Kidney epithelial cell (primary cell): ENCODE measurements around the gene CEP350. TPM values are rescaled to one million over a fixed set of nuclear protein-coding genes. Genes with fewer than 3 reads are reported as not detected.

Experiments used
- DNase-seq: peaks from one replicate; pipeline ENCODE4 v3.0.0-alpha.2; 2010; ENCODE audit warnings: low read depth
- H3K27me3 ChIP-seq: 2 replicates; pipeline ENCODE4 v1.6.0; 2011; ENCODE audit warnings: low read length; ENCODE audit not compliant: control insufficient read depth, insufficient read depth
- H3K36me3 ChIP-seq: 2 replicates; pipeline ENCODE4 v1.5.1; 2011; ENCODE audit warnings: low read length; ENCODE audit not compliant: control insufficient read depth, insufficient read depth
- H3K4me3 ChIP-seq: 2 replicates; pipeline ENCODE4 v1.5.1; 2011; ENCODE audit warnings: low read depth, mild to moderate bottlenecking, control low read depth, low read length
- CTCF ChIP-seq: IDR thresholded peaks from 2 replicates; pipeline ENCODE4 v1.5.1; 2011; ENCODE audit warnings: mild to moderate bottlenecking, moderate library complexity, low read length, control low read depth, inconsistent platforms; ENCODE audit not compliant: insufficient read depth, poor library complexity, severe bottlenecking
- total RNA-seq: library from RNA; depleted of rRNA; stranded (reverse); fragments of >200 nt; gene quantifications from 2 replicates; pipeline ENCODE4 v1.2.3, GENCODE V29; 2015

CEP350 gene
- total RNA-seq, 1 donor from 2014 or later = 24.9 TPM

GRCh38 chr1:180066150-180066549 lies 111.5 kb downstream of the CEP350 start:
- no peak for TF ChIP-seq CTCF
- no peak for DNase-seq
- Histone ChIP-seq H3K36me3 (peaks cover 1% of the 10 kb centered on the region), H3K27me3 (no peaks in the 10 kb centered on the region), H3K4me3 (no peak overlapping the region)

- TF ChIP-seq CTCF = no peak
- no peak for DNase-seq
- Histone ChIP-seq H3K36me3 (no peaks in the 10 kb centered on the region), H3K4me3 (no peak overlapping the region), H3K27me3 (no peaks in the 10 kb centered on the region)
Observed at GRCh38 chr1:180070286-180070685, 115.7 kb downstream of the CEP350 start.

GRCh38 chr1:180071759-180072158 lies 117.1 kb downstream of the CEP350 start:
- DNase-seq = no peak
- H3K4me3 ChIP-seq = no peak overlapping the region
- H3K36me3 ChIP-seq = no peaks in the 10 kb centered on the region
- H3K27me3 ChIP-seq = no peaks in the 10 kb centered on the region
- no peak for TF ChIP-seq CTCF

- no peaks in the 10 kb centered on the region for H3K36me3 ChIP-seq
Observed at GRCh38 chr1:180080439-180080838, 125.8 kb downstream of the CEP350 start.

GRCh38 chr1:180081474-180081873 lies 126.9 kb downstream of the CEP350 start:
- DNase-seq = no peak
- no peak for TF ChIP-seq CTCF

More at GRCh38 chr1:180080439-180080838, 125.8 kb downstream of the CEP350 start:
- no peak for TF ChIP-seq CTCF
- H3K4me3 ChIP-seq = no peak overlapping the region
- H3K27me3 ChIP-seq = no peaks in the 10 kb centered on the region
- DNase-seq = no peak

GRCh38 chr1:180083164-180083563 lies 128.6 kb downstream of the CEP350 start:
- no peak for DNase-seq
- H3K27me3 ChIP-seq = no peaks in the 10 kb centered on the region
- no peak overlapping the region for H3K4me3 ChIP-seq
- H3K36me3 ChIP-seq = no peaks in the 10 kb centered on the region
- no peak for TF ChIP-seq CTCF

More at GRCh38 chr1:180081474-180081873, 126.9 kb downstream of the CEP350 start:
- Histone ChIP-seq H3K4me3 (no peak overlapping the region), H3K27me3 (no peaks in the 10 kb centered on the region), H3K36me3 (no peaks in the 10 kb centered on the region)
